ENCODE results near the gene CD6. TPM values are rescaled to one million over a fixed set of nuclear protein-coding genes. Genes with fewer than 3 reads are reported as not detected.

Gene CD6
- total and polyA plus RNA-seq, 10 donors, result 10.9 to 47.6 (median 21.2) TPM

GRCh38 chr11:60946601-60947264 lies 24.7 kb upstream of the CD6 start:
- Histone ChIP-seq H3K4me3 (no peak overlapping the region), H3K9me3 (no peaks in the 10 kb centered on the region), H3K27me3 (replicated peaks in 1 of 7) (peaks cover 0 to 6% (median 0%) of the 10 kb centered on the region in 7 donors), H3K4me1 (peaks cover 8 to 87% (median 59%) of the 10 kb centered on the region in 6 donors), H3K36me3 (peaks cover 0 to 73% (median 29%) of the 10 kb centered on the region in 6 donors), H3K27ac (peak overlapping the region in 1 of 8 donors; percentile 14)
- TF ChIP-seq CTCF (IDR thresholded peaks at IDR 0.05 in 8 of 11, conservative IDR thresholded peaks at IDR 0.05 in 3 of 11), result no peak
- TF ChIP-seq POLR2AphosphoS5 (IDR thresholded peaks at IDR 0.05), result no peak
- no peak for TF ChIP-seq POLR2A (IDR thresholded peaks at IDR 0.05)
- DNase-seq, result no peak
- intact Hi-C loops (cut with DNase I; ENCODE audit: low total_unique reads), result no loop called here
- WGBS, 5 donors, result 85 to 93% (median 90%) methylated on average over 15 of the region's 15 CpGs

- Histone ChIP-seq H3K27me3 (replicated peaks in 1 of 7) (peaks cover 0 to 6% (median 0%) of the 10 kb centered on the region in 7 donors), H3K4me1 (peaks cover 12 to 87% (median 56%) of the 10 kb centered on the region in 6 donors), H3K4me3 (no peak overlapping the region), H3K27ac (no peak overlapping the region), H3K36me3 (peaks cover 0 to 63% (median 21%) of the 10 kb centered on the region in 6 donors), H3K9me3 (no peaks in the 10 kb centered on the region)
- no peak for TF ChIP-seq POLR2AphosphoS5 (IDR thresholded peaks at IDR 0.05)
- no peak for TF ChIP-seq CTCF (IDR thresholded peaks at IDR 0.05 in 8 of 11, conservative IDR thresholded peaks at IDR 0.05 in 3 of 11)
- TF ChIP-seq POLR2A (IDR thresholded peaks at IDR 0.05), result no peak
- no peak for DNase-seq
- intact Hi-C loops (cut with DNase I; ENCODE audit: low total_unique reads), result no loop called here
- WGBS, 5 donors, result 44 to 64% (median 55%) methylated on average over 2 of the region's 2 CpGs
Observed at GRCh38 chr11:60947700-60948099, 23.8 kb upstream of the CD6 start.

- intact Hi-C loops (cut with DNase I; ENCODE audit: low total_unique reads), result no loop called here
- 70 to 78% (median 75%) methylated on average over 4 to 5 of the region's 5 CpGs for WGBS, 5 donors
Observed at GRCh38 chr11:60948250-60948649, 23.2 kb upstream of the CD6 start.

More at GRCh38 chr11:60948250-60948649, 23.2 kb upstream of the CD6 start:
- Histone ChIP-seq H3K36me3 (peaks cover 0 to 57% (median 20%) of the 10 kb centered on the region in 6 donors), H3K27me3 (replicated peaks in 1 of 7) (peaks cover 0 to 6% (median 0%) of the 10 kb centered on the region in 7 donors), H3K4me1 (peaks cover 15 to 87% (median 58%) of the 10 kb centered on the region in 6 donors), H3K4me3 (peak overlapping the region in 2 of 8 donors; percentile 14 to 29), H3K27ac (peak overlapping the region in 1 of 8 donors; percentile 25), H3K9me3 (no peaks in the 10 kb centered on the region)
- no peak for DNase-seq
- TF ChIP-seq CTCF (IDR thresholded peaks at IDR 0.05 in 8 of 11, conservative IDR thresholded peaks at IDR 0.05 in 3 of 11) (no peak), POLR2AphosphoS5 (IDR thresholded peaks at IDR 0.05) (no peak), POLR2A (IDR thresholded peaks at IDR 0.05) (no peak)
